ENCODE data around the gene NCKAP1.

Gene NCKAP1

DNA sequence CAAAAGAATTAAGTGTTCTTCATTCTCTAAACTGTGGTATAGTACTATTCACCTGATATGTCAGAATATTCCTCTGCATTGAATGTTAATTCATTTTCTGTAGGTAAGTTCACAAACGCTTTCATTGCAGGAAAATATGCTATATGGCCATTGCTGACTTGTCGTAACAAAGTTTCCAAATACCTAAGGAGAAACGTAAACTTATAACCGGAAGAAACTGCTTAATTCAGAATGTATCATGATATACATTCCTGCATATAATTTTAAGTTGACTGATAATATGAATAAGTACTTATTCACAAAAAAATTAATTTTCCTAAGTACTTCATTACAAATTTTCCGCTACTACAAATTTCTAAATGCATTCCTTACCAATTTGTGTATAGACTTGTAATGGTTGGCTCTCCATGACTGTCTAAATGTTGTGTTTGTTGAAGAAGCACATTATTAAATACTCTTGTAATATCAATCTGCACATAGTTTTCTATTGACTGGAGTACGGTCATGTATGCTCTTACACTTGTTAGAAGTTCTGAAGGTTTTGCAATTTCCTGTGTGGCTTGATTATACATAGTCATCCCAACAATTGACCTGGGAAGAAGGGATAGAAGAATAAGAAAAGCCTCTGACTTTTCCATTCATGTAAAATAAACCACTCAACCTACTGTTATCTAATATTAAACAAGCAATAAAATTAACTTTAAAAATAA lies 85.4 kb downstream of the NCKAP1 start:
- DNase-seq (ENCODE audit: insufficient read length) (no peak), FAIRE-seq (no peak)
- TF ChIP-seq POLR2AphosphoS5 (IDR thresholded peaks at IDR 0.05; ENCODE audit: low read depth, low read length) (no peak), TAF1 (IDR thresholded peaks at IDR 0.05; ENCODE audit: borderline replicate concordance, low read depth, low read length) (no peak), POLR2A (IDR thresholded peaks at IDR 0.05; ENCODE audit: low read depth, low read length) (no peak)

GRCh38 chr2:182951948-182952663 lies 86.2 kb downstream of the NCKAP1 start:
- no peak for DNase-seq (ENCODE audit: insufficient read length)
- TF ChIP-seq POLR2A (IDR thresholded peaks at IDR 0.05; ENCODE audit: low read depth, low read length) (no peak), POLR2AphosphoS5 (IDR thresholded peaks at IDR 0.05; ENCODE audit: low read depth, low read length) (no peak), TAF1 (IDR thresholded peaks at IDR 0.05; ENCODE audit: borderline replicate concordance, low read depth, low read length) (no peak)
- FAIRE-seq, result no peak

- no peak for TF ChIP-seq TAF1 (IDR thresholded peaks at IDR 0.05; ENCODE audit: borderline replicate concordance, low read depth, low read length)
- no peak for TF ChIP-seq POLR2AphosphoS5 (IDR thresholded peaks at IDR 0.05; ENCODE audit: low read depth, low read length)
- TF ChIP-seq POLR2A (IDR thresholded peaks at IDR 0.05; ENCODE audit: low read depth, low read length), result no peak
- DNase-seq (ENCODE audit: insufficient read length), result no peak
- no peak for FAIRE-seq
Measured at GRCh38 chr2:182950546-182950945, 87.7 kb downstream of the NCKAP1 start.

- DNase-seq (ENCODE audit: insufficient read length) (no peak), FAIRE-seq (no peak)
- no peak for TF ChIP-seq POLR2A (IDR thresholded peaks at IDR 0.05; ENCODE audit: low read depth, low read length)
- no peak for TF ChIP-seq POLR2AphosphoS5 (IDR thresholded peaks at IDR 0.05; ENCODE audit: low read depth, low read length)
- TF ChIP-seq TAF1 (IDR thresholded peaks at IDR 0.05; ENCODE audit: borderline replicate concordance, low read depth, low read length), result no peak
Measured at GRCh38 chr2:182949572-182950189, 88.6 kb downstream of the NCKAP1 start.

DNA sequence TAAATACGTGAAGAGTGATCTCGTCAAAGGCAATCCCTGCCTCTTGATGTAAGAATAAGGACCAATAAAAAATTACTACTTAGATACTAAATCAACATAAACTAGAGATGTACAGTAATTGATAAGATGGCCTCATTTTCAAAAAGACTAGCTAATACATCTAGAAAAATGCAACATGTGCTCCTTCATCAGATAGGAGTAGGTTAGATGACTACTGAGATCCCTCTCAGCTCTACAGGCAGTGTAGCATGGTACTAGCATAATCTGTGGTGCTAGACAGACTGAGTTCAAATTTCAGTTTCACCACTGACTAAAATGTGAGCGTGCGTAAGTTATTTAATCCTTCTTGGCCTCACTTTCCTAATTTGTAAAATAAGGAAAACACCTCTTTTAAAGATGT lies 89.2 kb downstream of the NCKAP1 start:
- DNase-seq (ENCODE audit: insufficient read length) (no peak), FAIRE-seq (no peak)
- no peak for TF ChIP-seq POLR2A (IDR thresholded peaks at IDR 0.05; ENCODE audit: low read depth, low read length)
- TF ChIP-seq POLR2AphosphoS5 (IDR thresholded peaks at IDR 0.05; ENCODE audit: low read depth, low read length), result no peak
- TF ChIP-seq TAF1 (IDR thresholded peaks at IDR 0.05; ENCODE audit: borderline replicate concordance, low read depth, low read length), result no peak

DNA sequence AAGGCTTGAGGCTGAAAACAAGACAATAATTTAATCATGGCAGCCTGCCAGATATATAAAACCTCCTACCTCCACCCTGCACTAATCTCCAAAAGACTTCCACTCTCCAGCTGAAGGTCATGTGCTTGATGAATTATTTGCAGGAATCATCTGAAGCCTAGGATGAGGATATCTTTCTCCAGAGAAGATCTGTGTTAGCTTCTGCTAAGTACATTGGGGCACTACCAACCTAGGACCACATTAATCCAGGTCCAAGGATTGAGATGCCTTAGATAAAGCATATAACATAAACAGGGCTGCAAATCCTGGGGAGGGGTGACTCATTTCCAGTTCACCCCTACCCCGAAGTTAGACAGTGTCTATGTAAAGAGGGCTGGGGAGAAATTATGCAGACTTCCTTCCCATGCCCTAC lies 91.3 kb downstream of the NCKAP1 start:
- TF ChIP-seq POLR2A (IDR thresholded peaks at IDR 0.05; ENCODE audit: low read depth, low read length) (no peak), TAF1 (IDR thresholded peaks at IDR 0.05; ENCODE audit: borderline replicate concordance, low read depth, low read length) (no peak), POLR2AphosphoS5 (IDR thresholded peaks at IDR 0.05; ENCODE audit: low read depth, low read length) (no peak)
- DNase-seq (ENCODE audit: insufficient read length) (no peak), FAIRE-seq (no peak)

DNA sequence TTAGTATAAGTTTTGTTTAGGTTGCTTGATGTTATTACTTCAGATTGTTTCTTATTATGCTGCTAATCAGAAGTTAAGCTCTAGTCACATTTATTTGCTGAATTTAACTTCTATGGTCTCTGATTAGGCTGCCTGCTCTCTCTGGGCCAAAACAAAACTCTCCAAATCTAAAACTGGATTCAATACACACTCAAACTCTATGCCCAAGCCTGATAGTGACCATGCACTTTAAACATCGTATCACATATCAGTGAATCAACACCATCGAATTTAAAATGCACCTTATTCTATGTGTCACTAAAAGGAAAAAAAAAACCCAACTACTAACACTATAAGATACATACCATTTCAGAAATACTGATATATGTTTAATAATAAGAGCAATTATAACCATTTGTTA lies 94.9 kb downstream of the NCKAP1 start:
- FAIRE-seq (no peak), DNase-seq (ENCODE audit: insufficient read length) (no peak)
- TF ChIP-seq POLR2A (IDR thresholded peaks at IDR 0.05; ENCODE audit: low read depth, low read length) (no peak), POLR2AphosphoS5 (IDR thresholded peaks at IDR 0.05; ENCODE audit: low read depth, low read length) (no peak), TAF1 (IDR thresholded peaks at IDR 0.05; ENCODE audit: borderline replicate concordance, low read depth, low read length) (no peak)

DNA sequence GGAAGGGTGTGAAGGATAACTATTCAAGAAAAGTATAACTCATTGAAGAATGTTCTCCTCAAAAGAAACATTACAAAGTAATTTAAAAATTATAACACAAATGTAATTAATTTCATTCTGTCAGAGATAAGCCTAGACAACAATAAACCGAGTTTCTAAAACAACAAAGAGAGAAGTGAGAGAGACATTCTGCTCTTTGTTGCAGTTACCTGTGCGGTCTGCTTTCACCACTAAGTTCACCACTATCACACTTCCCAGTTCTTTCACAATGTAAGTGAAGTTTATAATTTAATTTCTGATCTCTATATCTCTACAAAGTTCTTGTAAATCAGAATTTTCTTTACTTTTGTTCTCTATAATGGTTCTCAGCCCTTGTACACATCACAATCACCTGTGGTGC lies 95.5 kb downstream of the NCKAP1 start:
- TF ChIP-seq TAF1 (IDR thresholded peaks at IDR 0.05; ENCODE audit: borderline replicate concordance, low read depth, low read length) (no peak), POLR2A (IDR thresholded peaks at IDR 0.05; ENCODE audit: low read depth, low read length) (no peak), POLR2AphosphoS5 (IDR thresholded peaks at IDR 0.05; ENCODE audit: low read depth, low read length) (no peak)
- FAIRE-seq, result no peak
- no peak for DNase-seq (ENCODE audit: insufficient read length)

DNA sequence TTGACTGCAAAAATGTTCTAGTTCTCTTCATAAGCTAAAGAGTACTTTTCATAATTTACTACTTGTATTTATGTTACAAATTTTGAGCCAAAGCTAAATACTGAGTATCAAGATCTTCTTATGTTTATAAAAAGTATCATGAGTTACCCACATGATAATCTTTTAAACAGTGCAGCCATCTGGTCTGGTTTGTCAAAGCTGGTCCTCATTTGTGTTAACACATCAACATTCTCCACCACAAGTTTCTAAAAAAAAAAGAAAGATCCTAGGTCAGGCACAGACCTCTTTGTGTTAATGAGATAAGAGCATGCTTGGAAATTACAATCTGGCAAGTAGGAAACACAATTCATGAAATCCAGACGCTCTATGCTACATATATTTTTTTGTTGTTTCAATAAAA lies 96.3 kb downstream of the NCKAP1 start:
- TF ChIP-seq POLR2A (IDR thresholded peaks at IDR 0.05; ENCODE audit: low read depth, low read length) (no peak), POLR2AphosphoS5 (IDR thresholded peaks at IDR 0.05; ENCODE audit: low read depth, low read length) (no peak), TAF1 (IDR thresholded peaks at IDR 0.05; ENCODE audit: borderline replicate concordance, low read depth, low read length) (no peak)
- DNase-seq (ENCODE audit: insufficient read length), result no peak
- no peak for FAIRE-seq

DNA sequence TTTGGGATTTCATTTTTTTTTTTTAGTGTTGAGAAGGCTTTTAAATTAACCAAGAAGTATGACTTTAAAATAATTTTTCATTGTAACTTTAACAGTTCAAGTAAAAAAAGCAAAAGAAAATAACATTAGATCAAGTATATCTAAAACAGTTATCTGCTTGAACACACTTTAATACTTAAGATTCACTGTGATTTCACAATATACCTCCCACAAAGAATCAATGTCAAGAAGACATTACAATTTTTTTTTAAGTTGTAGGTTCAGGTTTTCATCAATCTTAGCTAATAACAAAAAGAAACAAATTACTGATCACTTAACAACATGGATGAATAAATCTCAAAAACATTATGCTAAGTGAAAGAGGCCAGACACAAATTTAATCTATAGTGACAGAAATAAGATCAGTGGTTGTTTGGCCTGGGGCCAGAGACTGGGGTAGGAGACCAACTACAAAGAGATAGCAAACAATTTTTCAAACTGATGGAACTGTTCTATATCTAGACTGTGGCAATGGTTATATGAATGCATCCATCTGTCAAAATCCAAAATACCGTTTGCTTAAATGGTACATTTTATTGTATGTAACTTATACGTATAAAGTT lies 97.0 kb downstream of the NCKAP1 start:
- no peak for TF ChIP-seq POLR2AphosphoS5 (IDR thresholded peaks at IDR 0.05; ENCODE audit: low read depth, low read length)
- TF ChIP-seq TAF1 (IDR thresholded peaks at IDR 0.05; ENCODE audit: borderline replicate concordance, low read depth, low read length), result no peak
- no peak for TF ChIP-seq POLR2A (IDR thresholded peaks at IDR 0.05; ENCODE audit: low read depth, low read length)
- DNase-seq (ENCODE audit: insufficient read length), result no peak
- FAIRE-seq, result no peak

- TF ChIP-seq POLR2A (IDR thresholded peaks at IDR 0.05; ENCODE audit: low read depth, low read length), result no peak
- TF ChIP-seq POLR2AphosphoS5 (IDR thresholded peaks at IDR 0.05; ENCODE audit: low read depth, low read length), result no peak
- no peak for TF ChIP-seq TAF1 (IDR thresholded peaks at IDR 0.05; ENCODE audit: borderline replicate concordance, low read depth, low read length)
- FAIRE-seq (no peak), DNase-seq (ENCODE audit: insufficient read length) (no peak)
Measured at GRCh38 chr2:182937870-182938269, 100.4 kb downstream of the NCKAP1 start.
